Amygdala (tissue), 56 donors: ENCODE measurements around the gene PRMT7.

Experiments
- DNase-seq, 56 donors: peaks; one replicate each; lab custom pipeline; 2025; lab: John Stamatoyannopoulos, UW

The PRMT7 gene

DNA sequence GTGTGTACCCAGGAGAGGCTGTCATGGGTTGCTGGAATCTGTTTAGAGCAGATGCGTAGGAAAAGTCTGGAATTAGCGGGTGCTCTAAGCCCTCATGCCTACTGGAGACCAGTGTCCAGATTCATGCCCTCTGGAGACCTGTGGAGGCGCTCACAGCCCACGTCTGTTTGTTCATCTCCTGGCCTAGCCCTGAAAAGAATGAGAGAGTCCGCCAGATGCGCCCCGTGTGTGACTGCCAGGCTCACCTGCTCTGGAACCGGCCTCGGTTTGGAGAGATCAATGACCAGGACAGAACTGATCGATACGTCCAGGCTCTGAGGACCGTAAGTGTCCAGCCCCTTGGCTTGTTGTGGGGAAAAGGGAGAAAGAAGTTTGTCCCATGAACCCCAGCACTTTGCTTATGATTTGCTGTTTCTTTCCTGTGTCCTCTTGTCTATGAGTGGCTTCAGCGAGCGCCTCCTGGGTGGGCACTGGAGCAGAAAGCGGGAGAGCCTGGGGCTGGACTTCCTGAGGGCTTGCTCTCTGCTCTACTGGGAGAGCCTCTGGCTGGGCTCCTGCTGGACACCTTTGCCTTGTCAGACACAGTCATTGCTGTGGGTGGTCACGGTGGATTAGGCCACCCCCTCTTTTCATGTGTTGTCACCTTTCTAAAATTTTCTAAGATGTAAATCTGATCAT is 35.3 kb downstream of the PRMT7 start:
- no peak for DNase-seq

GRCh38 chr16:68346892-68347480 is 36.2 kb downstream of the PRMT7 start:
- no peak for DNase-seq

DNA sequence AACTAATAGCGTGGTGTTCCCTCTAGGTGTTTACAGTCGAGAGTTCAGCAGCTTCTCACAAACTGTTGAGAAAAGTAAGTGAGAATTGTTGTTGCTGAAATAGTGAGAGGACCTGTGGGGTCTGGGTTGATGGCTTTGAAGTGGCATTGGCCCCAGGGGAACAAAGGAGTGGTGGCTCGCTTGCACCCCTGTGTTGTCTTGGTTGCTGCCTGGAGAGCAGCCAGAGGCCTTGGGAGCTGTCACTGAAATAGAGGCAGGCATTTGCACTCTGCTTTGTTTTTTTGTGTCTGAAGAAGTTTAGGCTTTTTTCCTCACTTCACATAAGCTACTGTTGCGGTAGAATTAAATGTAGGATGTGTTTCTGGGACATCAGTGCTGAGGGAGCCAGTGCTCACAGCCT is 36.8 kb downstream of the PRMT7 start:
- no peak for DNase-seq

DNA sequence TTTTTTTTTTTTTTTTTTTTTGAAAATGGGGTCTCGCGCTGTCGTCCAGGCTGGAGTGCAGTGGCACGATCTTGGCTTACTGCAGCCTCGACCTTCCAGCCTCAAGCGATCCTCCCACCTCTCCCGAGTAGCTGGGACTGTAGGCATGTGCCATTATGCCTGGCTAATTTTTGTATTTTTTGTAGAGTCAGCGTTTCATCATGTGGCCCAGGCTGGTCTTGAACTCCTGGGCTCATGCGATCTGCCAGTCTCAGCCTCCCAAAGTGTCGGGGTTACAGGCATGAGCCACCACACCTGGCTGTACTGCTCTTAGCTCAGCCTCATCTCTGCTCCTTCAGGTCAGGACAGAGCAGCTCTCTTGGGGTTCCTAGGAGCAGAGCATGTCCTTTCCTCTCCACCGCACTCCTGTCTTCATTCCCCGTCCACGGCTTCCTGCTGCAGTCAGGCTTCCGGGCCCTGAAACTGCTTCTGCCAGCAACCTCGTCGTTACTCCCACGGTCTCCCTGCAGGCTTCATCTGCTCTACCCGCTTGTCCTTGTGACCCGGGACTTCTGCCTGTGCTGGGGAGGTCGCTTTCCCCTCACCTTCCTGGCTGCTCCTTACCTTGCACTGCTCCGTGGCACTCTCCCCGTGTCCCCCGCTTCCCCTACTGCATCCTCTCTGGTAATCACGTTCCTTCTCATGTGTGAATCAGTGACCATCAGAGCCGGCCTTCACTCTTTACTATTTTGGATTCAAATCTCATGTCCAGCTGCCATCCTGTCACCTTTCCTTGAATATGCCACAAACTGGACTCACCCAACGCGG is 38.0 kb downstream of the PRMT7 start:
- no peak for DNase-seq

DNA sequence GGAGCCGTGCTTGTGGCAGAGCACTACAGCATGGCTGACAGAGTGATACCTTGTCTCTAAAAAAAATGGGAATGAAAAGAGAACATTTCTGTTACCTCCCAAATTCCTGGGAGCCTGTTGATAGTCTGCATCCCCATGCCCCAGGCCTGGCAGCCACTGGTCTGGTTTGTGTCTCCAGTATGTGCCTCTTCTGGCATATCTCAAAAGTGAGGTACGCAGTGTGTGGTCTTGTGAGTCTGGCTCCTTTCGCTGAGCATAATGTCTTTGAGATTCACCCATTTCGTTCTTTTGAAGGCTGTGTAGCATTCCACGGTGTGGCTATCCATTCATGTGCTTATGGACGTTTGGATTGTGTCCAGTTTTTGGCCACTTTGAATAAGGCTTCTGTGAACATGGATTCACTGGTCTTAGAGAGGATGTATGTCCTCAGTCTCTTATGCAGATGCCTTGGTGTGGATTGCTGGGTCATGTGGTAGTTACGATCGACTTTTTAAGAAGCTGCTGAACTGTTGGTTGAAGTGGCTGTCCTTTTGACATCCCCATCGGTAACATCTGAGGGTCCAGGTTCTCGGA is 39.1 kb downstream of the PRMT7 start:
- no peak for DNase-seq

DNA sequence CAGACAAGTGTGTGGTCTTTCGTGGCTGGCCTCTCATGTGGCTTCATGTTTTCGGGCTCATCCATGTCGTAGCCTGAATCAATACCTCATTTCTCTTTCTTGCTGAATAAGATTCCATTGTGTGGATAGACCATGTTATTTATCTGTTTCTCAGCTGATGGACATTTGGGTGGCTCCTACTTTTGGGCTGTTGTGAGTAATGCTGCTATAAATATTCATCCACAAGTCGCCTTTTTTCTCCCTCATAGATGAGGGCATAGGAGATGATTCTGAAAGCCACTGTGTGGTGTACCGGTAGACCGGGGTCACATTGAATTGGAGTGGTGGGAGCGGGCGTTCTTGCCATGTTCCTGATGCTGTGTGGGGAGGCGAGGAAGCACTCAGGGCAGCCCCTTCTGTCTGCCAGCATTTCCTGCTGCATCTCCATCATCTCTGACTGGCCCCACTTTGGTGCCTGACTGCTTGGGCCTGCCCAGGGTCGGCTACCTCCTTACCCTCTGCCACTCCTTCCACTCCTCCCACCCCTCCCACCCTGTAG is 40.1 kb downstream of the PRMT7 start:
- DNase-seq = peak in 1 of 56 donors; percentile 11

DNA sequence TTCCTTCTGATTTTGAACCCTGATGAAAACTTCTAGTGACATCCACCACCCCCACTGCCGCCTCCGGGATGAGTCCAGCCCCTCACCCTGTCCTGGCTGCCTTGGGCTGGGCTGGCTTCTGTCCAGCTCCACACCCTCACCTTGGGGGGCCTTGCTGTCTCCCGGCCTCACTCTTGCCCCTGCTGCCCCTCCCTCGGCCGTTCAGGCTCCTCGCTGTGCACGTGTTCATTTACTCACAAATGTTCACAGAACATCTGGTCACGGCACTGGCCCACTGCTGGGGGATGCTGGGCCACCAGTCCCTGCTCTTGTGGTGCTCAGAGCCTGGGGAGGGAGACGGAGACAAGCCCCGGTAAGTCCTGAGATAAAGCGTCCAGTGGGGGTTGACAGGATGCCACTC is 40.6 kb downstream of the PRMT7 start:
- DNase-seq = no peak

DNA sequence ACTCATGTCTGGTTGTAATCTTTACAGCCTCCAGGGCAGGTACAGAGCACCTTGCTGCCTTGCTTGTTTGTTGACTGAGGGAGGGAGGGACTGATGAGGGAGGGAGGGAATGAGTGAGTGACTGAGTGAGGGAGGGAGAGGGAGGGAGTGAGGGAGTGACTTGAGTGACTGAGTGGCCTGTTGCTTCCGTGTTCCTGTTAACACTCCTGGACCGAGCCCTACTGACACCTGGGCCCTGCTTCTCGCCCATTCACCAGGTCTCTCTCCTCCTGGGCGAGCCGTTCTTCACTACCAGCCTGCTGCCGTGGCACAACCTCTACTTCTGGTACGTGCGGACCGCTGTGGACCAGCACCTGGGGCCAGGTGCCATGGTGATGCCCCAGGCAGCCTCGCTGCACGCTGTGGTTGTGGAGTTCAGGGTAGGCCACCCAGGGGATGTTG is 41.2 kb downstream of the PRMT7 start:
- DNase-seq = no peak

DNA sequence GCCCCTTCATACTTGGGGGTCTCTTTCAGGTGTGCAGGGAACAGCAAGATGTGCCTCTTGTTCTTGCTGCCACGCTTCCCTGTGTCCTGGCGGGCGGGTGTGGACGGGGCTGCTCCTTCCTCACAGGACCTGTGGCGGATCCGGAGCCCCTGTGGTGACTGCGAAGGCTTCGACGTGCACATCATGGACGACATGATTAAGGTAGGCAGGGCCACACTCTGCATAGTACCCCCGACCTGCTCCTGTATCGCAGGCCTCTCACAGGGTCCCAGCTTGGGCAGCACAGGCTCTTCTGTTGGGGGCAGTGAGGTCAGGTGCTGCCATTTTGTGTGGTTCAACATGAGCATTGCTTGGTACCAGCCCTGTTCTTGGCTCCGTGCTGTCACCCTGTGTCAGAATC is 42.5 kb downstream of the PRMT7 start:
- DNase-seq = no peak

- no peak for DNase-seq
Observed at GRCh38 chr16:68354816-68355215, 44.0 kb downstream of the PRMT7 start.

GRCh38 chr16:68355447-68356248 is 44.8 kb downstream of the PRMT7 start:
- DNase-seq = no peak

DNA sequence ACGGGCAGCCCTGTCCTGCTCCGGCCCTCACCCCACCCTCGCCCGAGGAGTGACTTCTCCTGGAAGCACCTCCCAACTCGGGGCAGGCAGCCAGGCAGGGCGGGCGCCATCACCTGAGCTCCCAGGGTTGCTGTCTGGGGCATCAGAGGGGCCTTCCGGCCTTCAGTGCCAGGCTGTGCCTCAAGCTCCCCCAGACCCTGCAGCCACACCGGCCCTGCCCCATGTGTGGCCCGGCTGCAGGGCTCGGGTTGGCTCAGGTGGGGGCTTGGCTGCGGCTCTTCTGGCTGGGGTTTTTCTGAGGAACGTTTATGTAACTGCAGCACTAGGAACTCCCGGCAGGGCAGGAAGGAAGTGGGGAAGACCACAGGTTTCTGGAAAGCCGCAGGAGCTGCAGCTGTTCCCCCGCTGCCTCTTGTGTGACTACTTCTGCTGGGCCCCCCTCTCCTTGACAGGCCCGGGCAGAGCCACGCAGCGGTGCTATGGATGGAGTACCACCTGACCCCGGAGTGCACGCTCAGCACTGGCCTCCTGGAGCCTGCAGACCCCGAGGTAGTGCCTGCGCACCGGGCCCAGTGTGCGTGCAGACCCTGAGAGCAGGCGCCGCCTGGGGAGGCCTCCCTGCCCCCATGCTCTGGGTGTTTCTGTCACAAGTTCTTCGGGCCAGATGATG is 45.6 kb downstream of the PRMT7 start:
- DNase-seq = peak in 3 of 56 donors; percentile 21 to 29 (median 27)

- no peak for DNase-seq
Observed at GRCh38 chr16:68356919-68357286, 46.1 kb downstream of the PRMT7 start.

- DNase-seq = no peak
Observed at GRCh38 chr16:68357521-68357922, 46.7 kb downstream of the PRMT7 start.

DNA sequence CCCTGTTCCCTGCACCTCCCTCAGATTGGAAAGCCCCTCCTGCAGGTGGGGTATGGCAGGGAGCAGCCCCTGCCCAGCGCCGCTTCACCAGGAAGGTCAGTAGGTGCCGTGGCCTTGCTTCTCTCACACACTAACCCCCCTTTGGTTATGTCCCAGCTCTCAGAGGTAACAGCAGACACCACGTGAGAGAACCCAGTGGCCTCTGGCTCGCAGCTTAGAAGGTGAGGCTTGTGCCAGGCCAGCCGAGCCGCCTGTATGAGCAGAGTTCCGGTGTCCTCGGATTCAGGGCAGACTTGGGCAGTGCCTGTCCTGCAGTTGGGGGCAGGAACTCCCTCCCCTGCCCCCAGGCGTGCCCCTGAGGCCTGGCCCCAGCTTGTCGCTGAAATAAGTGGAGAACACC is 47.1 kb downstream of the PRMT7 start:
- DNase-seq = no peak

- DNase-seq = no peak
Observed at GRCh38 chr16:68358951-68359350, 48.1 kb downstream of the PRMT7 start.

- no peak for DNase-seq
Observed at GRCh38 chr16:68359398-68360191, 48.8 kb downstream of the PRMT7 start.

- DNase-seq = no peak
Observed at GRCh38 chr16:68360547-68360946, 49.7 kb downstream of the PRMT7 start.

DNA sequence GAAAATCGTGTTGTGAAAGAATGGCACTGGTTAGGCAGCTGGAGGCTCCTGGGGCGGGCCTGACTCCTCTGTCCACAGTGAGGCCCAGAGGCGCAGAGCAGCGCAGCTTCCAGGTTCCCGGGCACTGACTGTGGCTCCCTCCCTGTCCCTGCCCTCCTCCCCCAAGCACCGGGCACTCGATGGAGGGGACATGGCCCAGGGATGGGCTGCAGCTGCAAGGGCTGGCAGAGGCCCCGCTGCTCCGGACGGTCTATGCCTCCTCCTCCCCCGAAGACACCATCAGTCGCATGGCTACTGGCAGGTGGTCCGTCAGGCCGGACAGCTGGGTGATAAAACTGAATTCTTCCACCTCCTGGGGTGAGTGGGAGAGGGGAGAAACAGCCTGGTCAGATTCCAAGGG is 50.1 kb downstream of the PRMT7 start:
- DNase-seq = peak in 9 of 56 donors; percentile 6 to 42 (median 25)
